IMR-90 (cell line): ENCODE data around the gene POTEJ.
"Not testable (repeated sequence)": the region's sequence is repeated elsewhere in the genome, so short reads cannot be mapped to it uniquely, and the experiment has no call there.

Source experiments
- MAFK ChIP-seq: IDR thresholded peaks from 2 replicates; pipeline ENCODE4 v1.6.1; 2012; ENCODE audit warnings: low read depth, low read length, improper control_type of control experiment
- POLR2A ChIP-seq: IDR thresholded peaks from 2 replicates; pipeline ENCODE4 v1.6.1; 2012; ENCODE audit warnings: mild to moderate bottlenecking, low read depth, low read length

DNA sequence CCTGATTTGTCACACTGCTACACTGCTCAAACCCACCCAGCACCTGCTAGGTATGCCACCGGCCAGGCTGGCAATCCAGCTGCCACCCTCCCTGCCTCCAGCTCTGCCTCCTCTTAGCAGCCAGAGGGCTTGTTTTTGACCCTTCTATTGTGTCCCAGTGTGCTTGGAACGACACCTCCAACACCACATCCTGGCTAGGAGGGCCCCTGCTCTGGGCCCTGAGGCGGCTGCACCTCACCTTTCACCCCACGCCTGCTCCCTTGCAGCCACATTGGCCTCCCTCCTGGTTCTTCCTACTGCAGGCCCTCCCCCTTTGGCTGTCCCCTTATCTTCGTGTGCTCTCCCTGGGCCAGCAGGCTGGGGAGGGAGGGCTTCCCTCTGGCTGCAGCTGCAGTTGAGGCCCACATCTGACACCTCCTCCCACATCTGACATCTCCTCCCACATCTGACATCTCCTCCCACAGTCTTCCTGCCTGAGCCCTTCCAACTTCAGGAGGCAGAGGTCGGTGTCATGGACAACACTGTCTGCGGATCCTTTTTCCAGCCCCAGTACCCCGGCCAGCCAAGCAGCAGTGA, 34.9 kb upstream of the POTEJ start:
- TF ChIP-seq MAFK, POLR2A: not testable (repeated sequence)
